Measurements from ENCODE around the gene PXN.

GRCh38 chr12:120301962-120302815, 36.7 kb upstream of the PXN start, which contains the start of gene SIRT4:
- TF ChIP-seq CTCF (IDR thresholded peaks at IDR 0.05): peak; percentile 100
- no peak for TF ChIP-seq ZFX (IDR thresholded peaks at IDR 0.05; ENCODE audit: borderline replicate concordance)
